ENCODE measurements around the gene SLC17A4.

The SLC17A4 gene, protein sequence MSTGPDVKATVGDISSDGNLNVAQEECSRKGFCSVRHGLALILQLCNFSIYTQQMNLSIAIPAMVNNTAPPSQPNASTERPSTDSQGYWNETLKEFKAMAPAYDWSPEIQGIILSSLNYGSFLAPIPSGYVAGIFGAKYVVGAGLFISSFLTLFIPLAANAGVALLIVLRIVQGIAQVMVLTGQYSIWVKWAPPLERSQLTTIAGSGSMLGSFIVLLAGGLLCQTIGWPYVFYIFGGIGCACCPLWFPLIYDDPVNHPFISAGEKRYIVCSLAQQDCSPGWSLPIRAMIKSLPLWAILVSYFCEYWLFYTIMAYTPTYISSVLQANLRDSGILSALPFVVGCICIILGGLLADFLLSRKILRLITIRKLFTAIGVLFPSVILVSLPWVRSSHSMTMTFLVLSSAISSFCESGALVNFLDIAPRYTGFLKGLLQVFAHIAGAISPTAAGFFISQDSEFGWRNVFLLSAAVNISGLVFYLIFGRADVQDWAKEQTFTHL

DNA sequence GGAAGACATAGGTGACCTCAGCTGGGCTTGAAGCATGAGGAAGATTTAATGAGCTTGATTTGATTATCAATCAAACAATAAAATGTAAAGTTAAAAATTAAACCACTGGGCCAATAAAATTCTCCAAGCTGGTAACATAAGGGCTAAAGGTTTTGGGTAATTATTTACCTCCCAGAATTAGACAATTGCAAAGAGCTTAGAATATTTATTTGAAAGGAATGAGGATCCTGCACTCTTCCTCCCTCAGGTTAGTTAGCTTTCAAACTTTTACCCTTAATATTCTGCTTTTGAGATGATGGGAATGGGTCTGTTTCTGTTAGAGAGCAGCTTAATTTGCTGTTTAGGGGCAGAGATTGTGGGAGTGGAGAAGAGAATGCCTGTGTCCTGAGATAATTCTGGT is at the start of gene SLC17A4:
Gene SLC17A4, plus strand, starts transcription at position 208 of the 400 bp plus-strand sequence. CDS start 7,221 bp downstream, outside the sequence.
- Histone ChIP-seq H3K27me3 (ENCODE audit: insufficient read depth, low read length, poor library complexity, severe bottlenecking) (no peaks in the 10 kb centered on the region), H3F3A (ENCODE audit: low read depth) (no peaks in the 10 kb centered on the region), H3K9me3 (ENCODE audit: insufficient read depth, low read depth, low read length) (no peaks in the 10 kb centered on the region), H3K36me3 (ENCODE audit: insufficient read depth, low read length) (no peaks in the 10 kb centered on the region), H3K4me2 (ENCODE audit: low read depth, low read length, poor library complexity, severe bottlenecking) (no peak within 1 kb of the TSS), H3K4me3 (ENCODE audit: low read length, poor library complexity, severe bottlenecking) (no peak within 1 kb of the TSS), H2AFZ (ENCODE audit: low read length) (no peak within 1 kb of the TSS), H4K20me1 (ENCODE audit: insufficient read depth, low read length, poor library complexity, severe bottlenecking) (no peaks in the 10 kb centered on the region), H3K79me2 (ENCODE audit: insufficient read depth, low read length) (no peaks in the 10 kb centered on the region), H3K9ac (ENCODE audit: low read depth, low read length, poor library complexity, severe bottlenecking) (no peak within 1 kb of the TSS), H3K9me2 (replicated peaks; ENCODE audit: low read depth, low read length) (no peaks in the 10 kb centered on the region), H3K4me1 (ENCODE audit: insufficient read depth, low read length, poor library complexity, severe bottlenecking) (peaks cover 5% of the 10 kb centered on the region)
- no peak for TF ChIP-seq EZH2phosphoT487 (IDR thresholded peaks at IDR 0.05; ENCODE audit: borderline replicate concordance)
- TF ChIP-seq, protein P1, sequence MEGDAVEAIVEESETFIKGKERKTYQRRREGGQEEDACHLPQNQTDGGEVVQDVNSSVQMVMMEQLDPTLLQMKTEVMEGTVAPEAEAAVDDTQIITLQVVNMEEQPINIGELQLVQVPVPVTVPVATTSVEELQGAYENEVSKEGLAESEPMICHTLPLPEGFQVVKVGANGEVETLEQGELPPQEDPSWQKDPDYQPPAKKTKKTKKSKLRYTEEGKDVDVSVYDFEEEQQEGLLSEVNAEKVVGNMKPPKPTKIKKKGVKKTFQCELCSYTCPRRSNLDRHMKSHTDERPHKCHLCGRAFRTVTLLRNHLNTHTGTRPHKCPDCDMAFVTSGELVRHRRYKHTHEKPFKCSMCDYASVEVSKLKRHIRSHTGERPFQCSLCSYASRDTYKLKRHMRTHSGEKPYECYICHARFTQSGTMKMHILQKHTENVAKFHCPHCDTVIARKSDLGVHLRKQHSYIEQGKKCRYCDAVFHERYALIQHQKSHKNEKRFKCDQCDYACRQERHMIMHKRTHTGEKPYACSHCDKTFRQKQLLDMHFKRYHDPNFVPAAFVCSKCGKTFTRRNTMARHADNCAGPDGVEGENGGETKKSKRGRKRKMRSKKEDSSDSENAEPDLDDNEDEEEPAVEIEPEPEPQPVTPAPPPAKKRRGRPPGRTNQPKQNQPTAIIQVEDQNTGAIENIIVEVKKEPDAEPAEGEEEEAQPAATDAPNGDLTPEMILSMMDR (conservative IDR thresholded peaks at IDR 0.05; ENCODE audit: low read length): no peak

- no peak overlapping the region for H3K4me2 ChIP-seq (ENCODE audit: low read depth, low read length, poor library complexity, severe bottlenecking)
- H3K79me2 ChIP-seq (ENCODE audit: insufficient read depth, low read length): no peaks in the 10 kb centered on the region
- no peaks in the 10 kb centered on the region for H4K20me1 ChIP-seq (ENCODE audit: insufficient read depth, low read length, poor library complexity, severe bottlenecking)
- no peaks in the 10 kb centered on the region for H3K9me2 ChIP-seq (replicated peaks; ENCODE audit: low read depth, low read length)
- H3K36me3 ChIP-seq (ENCODE audit: insufficient read depth, low read length): no peaks in the 10 kb centered on the region
- no peaks in the 10 kb centered on the region for H3K4me1 ChIP-seq (ENCODE audit: insufficient read depth, low read length, poor library complexity, severe bottlenecking)
- H3K9me3 ChIP-seq (ENCODE audit: insufficient read depth, low read depth, low read length): no peaks in the 10 kb centered on the region
- TF ChIP-seq, protein P1 (conservative IDR thresholded peaks at IDR 0.05; ENCODE audit: low read length): no peak
- TF ChIP-seq EZH2phosphoT487 (IDR thresholded peaks at IDR 0.05; ENCODE audit: borderline replicate concordance): no peak
- no peak overlapping the region for H3K4me3 ChIP-seq (ENCODE audit: low read length, poor library complexity, severe bottlenecking)
- no peak overlapping the region for H2AFZ ChIP-seq (ENCODE audit: low read length)
- H3K27me3 ChIP-seq (ENCODE audit: insufficient read depth, low read length, poor library complexity, severe bottlenecking): no peaks in the 10 kb centered on the region
- no peak overlapping the region for H3K9ac ChIP-seq (ENCODE audit: low read depth, low read length, poor library complexity, severe bottlenecking)
- H3F3A ChIP-seq (ENCODE audit: low read depth): no peaks in the 10 kb centered on the region
Measured at GRCh38 chr6:25706314-25707014, 48.1 kb upstream of the SLC17A4 start.

- H3K36me3 ChIP-seq (ENCODE audit: insufficient read depth, low read length): no peaks in the 10 kb centered on the region
- no peak overlapping the region for H3K4me2 ChIP-seq (ENCODE audit: low read depth, low read length, poor library complexity, severe bottlenecking)
- no peak overlapping the region for H2AFZ ChIP-seq (ENCODE audit: low read length)
- H3K9ac ChIP-seq (ENCODE audit: low read depth, low read length, poor library complexity, severe bottlenecking): no peak overlapping the region
- H3K4me3 ChIP-seq (ENCODE audit: low read length, poor library complexity, severe bottlenecking): no peak overlapping the region
- no peaks in the 10 kb centered on the region for H3F3A ChIP-seq (ENCODE audit: low read depth)
- no peaks in the 10 kb centered on the region for H3K79me2 ChIP-seq (ENCODE audit: insufficient read depth, low read length)
- H3K27me3 ChIP-seq (ENCODE audit: insufficient read depth, low read length, poor library complexity, severe bottlenecking): no peaks in the 10 kb centered on the region
- no peaks in the 10 kb centered on the region for H3K9me3 ChIP-seq (ENCODE audit: insufficient read depth, low read depth, low read length)
- H3K9me2 ChIP-seq (replicated peaks; ENCODE audit: low read depth, low read length): no peaks in the 10 kb centered on the region
- H4K20me1 ChIP-seq (ENCODE audit: insufficient read depth, low read length, poor library complexity, severe bottlenecking): no peaks in the 10 kb centered on the region
- TF ChIP-seq EZH2phosphoT487 (IDR thresholded peaks at IDR 0.05; ENCODE audit: borderline replicate concordance): no peak
- TF ChIP-seq, protein P1 (conservative IDR thresholded peaks at IDR 0.05; ENCODE audit: low read length): no peak
- H3K4me1 ChIP-seq (ENCODE audit: insufficient read depth, low read length, poor library complexity, severe bottlenecking): peaks cover 12% of the 10 kb centered on the region
Measured at GRCh38 chr6:25709761-25710160, 44.8 kb upstream of the SLC17A4 start.

Data from Loucy (cell line).